ENCODE results near the gene CUL2.
"Not testable (repeated sequence)": the region's sequence is repeated elsewhere in the genome, so short reads cannot be mapped to it uniquely, and the experiment has no call there.

Gene CUL2

GRCh38 chr10:34974364-34975065 is 115.6 kb downstream of the CUL2 start:
- not testable (repeated sequence) for DNase-seq

- not testable (repeated sequence) for DNase-seq
Observed at GRCh38 chr10:34973757-34974156, 116.4 kb downstream of the CUL2 start.

GRCh38 chr10:34973121-34973520 is 117.0 kb downstream of the CUL2 start:
- DNase-seq = not testable (repeated sequence)

- DNase-seq = not testable (repeated sequence)
Observed at GRCh38 chr10:34972591-34972990, 117.5 kb downstream of the CUL2 start.

- not testable (repeated sequence) for DNase-seq
Observed at GRCh38 chr10:34971606-34972334, 118.4 kb downstream of the CUL2 start.

- no peak for DNase-seq
Observed at GRCh38 chr10:34969171-34969570, 121.0 kb downstream of the CUL2 start.

GRCh38 chr10:34967335-34967880 is 122.7 kb downstream of the CUL2 start:
- DNase-seq = no peak

GRCh38 chr10:34966451-34966850 is 123.7 kb downstream of the CUL2 start:
- no peak for DNase-seq

GRCh38 chr10:34966040-34966439 is 124.1 kb downstream of the CUL2 start:
- DNase-seq = no peak

- DNase-seq = no peak
Observed at GRCh38 chr10:34964166-34964800, 125.9 kb downstream of the CUL2 start.

- DNase-seq = no peak
Observed at GRCh38 chr10:34962866-34963265, 127.3 kb downstream of the CUL2 start.

- DNase-seq = no peak
Observed at GRCh38 chr10:34960983-34961382, 129.2 kb downstream of the CUL2 start.

- no peak for DNase-seq
Observed at GRCh38 chr10:34959786-34960185, 130.4 kb downstream of the CUL2 start.

- DNase-seq = no peak
Observed at GRCh38 chr10:34959321-34959720, 130.8 kb downstream of the CUL2 start.
